GM12801 (cell line): ENCODE data around the gene SLC11A1.

Experiments
- TF ChIP-seq, protein P1 (sequence below): IDR thresholded peaks from one replicate; pipeline ENCODE4 v1.5.1; 2011; ENCODE audit warnings: control low read depth; ENCODE audit not compliant: insufficient read length; ENCODE audit errors: extremely low read depth

SLC11A1 gene

DNA sequence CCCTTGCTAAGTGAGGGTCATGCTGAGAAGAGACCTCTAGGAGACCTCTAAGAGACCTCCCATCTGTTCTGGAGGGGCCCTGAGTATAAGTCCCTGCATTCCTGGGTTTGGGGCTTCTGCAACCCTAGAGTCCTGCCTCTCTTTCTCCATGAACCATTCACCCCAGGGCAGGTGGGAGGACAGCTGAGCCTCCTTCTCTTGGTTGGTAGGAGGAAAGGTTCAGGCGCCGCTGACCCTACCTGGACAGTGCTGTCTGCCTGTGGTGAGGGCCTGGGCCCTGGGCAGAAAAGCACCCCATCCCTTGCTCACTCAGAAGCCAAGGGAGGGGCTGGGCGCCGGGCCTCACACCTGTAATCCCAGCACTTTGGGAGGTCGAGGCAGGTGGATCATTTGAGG is 36.2 kb downstream of the SLC11A1 start:
- TF ChIP-seq, protein P1, sequence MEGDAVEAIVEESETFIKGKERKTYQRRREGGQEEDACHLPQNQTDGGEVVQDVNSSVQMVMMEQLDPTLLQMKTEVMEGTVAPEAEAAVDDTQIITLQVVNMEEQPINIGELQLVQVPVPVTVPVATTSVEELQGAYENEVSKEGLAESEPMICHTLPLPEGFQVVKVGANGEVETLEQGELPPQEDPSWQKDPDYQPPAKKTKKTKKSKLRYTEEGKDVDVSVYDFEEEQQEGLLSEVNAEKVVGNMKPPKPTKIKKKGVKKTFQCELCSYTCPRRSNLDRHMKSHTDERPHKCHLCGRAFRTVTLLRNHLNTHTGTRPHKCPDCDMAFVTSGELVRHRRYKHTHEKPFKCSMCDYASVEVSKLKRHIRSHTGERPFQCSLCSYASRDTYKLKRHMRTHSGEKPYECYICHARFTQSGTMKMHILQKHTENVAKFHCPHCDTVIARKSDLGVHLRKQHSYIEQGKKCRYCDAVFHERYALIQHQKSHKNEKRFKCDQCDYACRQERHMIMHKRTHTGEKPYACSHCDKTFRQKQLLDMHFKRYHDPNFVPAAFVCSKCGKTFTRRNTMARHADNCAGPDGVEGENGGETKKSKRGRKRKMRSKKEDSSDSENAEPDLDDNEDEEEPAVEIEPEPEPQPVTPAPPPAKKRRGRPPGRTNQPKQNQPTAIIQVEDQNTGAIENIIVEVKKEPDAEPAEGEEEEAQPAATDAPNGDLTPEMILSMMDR = no peak

DNA sequence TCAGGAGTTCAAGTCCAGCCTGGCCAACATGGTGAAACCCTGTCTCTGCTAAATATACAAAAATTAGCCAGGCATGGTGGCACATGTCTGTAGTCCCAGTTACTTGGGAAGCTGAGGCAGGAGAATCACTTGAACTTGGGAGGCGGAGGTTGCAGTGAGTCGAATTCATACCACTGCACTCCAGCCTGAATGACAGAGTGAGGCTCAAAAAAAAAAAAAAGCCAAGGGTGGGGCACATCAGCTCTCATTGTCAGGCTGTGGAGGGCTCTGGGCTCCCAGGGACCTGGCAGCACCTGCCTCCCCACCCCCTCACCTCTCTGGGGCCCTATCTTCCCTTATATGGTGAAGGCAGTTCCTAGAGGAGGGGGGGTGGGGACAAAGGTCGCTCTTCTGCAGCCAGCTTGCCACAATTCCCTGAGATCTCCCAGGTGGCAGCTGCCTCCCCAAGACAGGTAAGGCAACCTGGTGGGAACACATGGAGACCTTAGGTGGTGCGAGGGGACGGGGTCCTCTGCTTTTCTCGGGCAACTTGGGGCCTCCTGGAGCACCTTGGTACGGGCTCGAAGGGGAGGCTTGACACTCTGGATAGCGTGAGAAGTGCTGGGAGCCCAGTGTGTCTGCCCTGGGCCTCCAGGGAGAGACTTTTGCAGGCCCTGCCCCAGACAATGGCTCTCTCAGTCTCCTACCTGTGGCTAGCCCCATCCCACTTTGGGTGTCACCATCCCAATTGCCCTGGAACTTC is 36.8 kb downstream of the SLC11A1 start, which contains the start of gene VIL1:
VIL1 (plus strand) TSS at position 407 of the 742 bp plus-strand sequence. CDS start 4,656 bp downstream, outside the sequence.
- TF ChIP-seq, protein P1 = no peak

DNA sequence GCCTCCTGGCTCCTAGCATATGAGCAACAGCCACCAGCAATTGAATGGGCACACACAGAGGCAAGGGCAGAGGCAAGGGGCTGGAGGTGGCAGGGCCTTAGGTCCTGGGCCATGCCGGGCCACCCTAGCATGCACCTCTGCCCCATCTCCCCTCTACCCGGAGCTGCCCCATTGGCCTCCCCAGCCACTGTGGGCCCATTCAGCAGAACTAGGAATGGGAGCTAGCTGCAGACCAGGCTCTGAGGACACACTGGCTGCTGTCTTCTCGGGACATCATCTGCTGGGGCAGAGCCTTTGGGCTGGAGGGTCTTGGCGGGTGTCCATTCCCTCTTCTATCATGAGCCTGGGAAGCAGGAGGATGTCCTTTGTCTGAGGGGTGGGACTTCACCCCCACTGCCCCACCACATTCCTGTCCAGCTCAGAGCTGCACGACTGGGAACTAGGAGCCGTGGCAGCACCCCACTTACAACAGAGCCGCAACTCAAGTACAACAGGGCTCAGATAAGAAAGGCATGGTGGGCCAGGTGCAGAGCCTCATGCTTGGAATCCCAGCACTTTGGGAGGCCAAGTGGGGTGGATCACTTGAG is 37.6 kb downstream of the SLC11A1 start:
- TF ChIP-seq, protein P1 = no peak

DNA sequence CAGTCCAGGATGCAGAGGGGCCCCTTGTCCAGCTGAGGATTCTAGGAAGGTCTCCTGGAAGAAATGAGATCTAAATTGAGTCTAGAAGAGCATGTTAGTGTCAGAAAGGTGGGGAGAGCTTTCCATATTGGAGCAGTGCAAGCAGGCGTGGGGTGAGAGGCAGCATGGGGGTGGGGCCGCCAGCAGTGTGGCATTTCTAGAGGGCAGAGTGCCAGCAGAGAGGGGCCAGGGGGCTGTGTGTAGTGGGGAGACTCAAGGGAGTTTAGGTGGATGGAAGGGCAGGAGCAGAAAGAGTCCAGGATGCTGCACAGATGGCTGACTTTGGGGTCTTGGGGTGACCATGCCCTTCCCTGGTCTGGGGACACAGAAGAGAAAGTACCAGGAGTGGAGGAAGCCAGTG is 39.0 kb downstream of the SLC11A1 start:
- TF ChIP-seq, protein P1 = no peak

DNA sequence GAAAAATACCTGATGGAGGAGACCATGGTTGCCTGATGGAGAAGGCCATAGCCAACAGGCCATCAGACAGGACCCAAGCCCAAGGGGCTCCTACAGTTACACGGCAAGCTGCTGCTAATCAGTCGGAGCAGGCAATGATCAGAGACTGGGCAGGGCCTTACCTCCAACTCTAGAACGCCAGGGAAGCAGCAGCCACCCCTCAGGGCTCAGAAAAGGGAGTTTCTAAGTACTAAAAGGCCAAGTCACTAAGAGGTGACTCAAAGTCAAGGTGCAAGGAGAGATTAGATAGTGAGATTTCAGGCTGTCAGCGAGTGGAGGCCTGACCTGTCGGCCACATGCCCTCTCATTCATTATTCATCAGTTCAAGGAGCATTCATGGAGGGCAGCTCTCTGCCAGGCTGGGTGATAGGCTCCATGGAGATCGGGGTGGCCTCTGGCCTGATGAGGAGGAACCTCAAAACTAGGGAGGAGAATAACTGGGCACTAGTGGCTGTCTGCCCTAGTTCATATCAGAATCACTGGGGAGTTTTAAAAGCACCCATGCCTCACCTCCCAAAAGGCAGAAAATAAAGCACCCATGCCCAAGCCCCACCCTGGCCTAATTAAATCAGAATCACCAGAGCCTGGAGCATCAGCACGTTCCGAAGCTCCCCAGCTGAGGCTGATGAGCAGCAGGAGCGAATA is 40.5 kb downstream of the SLC11A1 start:
- TF ChIP-seq, protein P1 = no peak

DNA sequence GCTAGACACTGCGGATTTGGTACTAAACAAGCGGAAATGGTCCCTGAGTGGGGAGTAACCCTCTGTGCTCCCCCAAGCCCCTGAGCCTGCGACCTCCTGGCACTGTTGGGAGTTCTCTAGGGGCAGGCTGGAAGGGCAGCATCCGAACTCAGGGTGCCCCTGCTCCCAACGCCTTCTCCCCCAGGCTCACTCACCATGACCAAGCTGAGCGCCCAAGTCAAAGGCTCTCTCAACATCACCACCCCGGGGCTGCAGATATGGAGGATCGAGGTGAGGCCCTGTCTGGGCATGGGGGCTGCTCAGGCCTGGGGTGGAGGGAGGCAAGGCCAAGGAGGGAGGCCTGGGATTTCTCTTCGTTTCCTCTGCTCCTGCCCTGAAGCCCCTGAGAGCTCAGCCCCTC is 41.5 kb downstream of the SLC11A1 start:
- TF ChIP-seq, protein P1 = no peak

DNA sequence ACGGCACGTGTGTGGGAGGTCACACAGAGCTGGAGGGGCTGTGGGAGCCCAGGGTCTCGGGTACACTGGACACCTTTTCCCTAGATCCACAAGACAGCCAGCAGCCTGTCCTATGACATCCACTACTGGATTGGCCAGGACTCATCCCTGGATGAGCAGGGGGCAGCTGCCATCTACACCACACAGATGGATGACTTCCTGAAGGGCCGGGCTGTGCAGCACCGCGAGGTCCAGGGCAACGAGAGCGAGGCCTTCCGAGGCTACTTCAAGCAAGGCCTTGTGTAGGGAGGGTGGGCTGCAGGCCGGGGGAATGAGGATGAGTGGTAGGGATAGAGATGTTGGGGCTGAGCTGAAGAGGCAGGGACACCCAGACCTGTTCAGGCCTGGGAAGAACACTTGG is 43.5 kb downstream of the SLC11A1 start:
- TF ChIP-seq, protein P1 = no peak
